ENCODE results near the gene IGLL1. TPM values are rescaled to one million over a fixed set of nuclear protein-coding genes. Genes with fewer than 3 reads are reported as not detected.
"Not testable (repeated sequence)": the region's sequence is repeated elsewhere in the genome, so short reads cannot be mapped to it uniquely, and the experiment has no call there.

The IGLL1 gene
- total RNA-seq, 3 donors from 2014 or later, result not detected

GRCh38 chr22:23562186-23562585, 17.9 kb downstream of the IGLL1 start:
- DNase-seq (no peak), ATAC-seq (no peak)
- Mint-ChIP-seq H3K4me1 (ENCODE audit: low read depth) (peaks cover 6% of the 10 kb centered on the region), H3K27me3 (ENCODE audit: low read depth) (peaks cover 30% of the 10 kb centered on the region), H3K36me3 (ENCODE audit: insufficient read depth) (no peaks in the 10 kb centered on the region), H3K9me3 (no peaks in the 10 kb centered on the region), H3K4me3 (no peak overlapping the region)

GRCh38 chr22:23561025-23561510, 19.0 kb downstream of the IGLL1 start:
- peaks cover 28% of the 10 kb centered on the region for H3K27me3 Mint-ChIP-seq (ENCODE audit: low read depth)
- H3K36me3 Mint-ChIP-seq (ENCODE audit: insufficient read depth); H3K4me1 Mint-ChIP-seq (ENCODE audit: low read depth); DNase-seq; H3K4me3 Mint-ChIP-seq; H3K9me3 Mint-ChIP-seq; ATAC-seq: not testable (repeated sequence)

- H3K4me1 Mint-ChIP-seq (ENCODE audit: low read depth); H3K36me3 Mint-ChIP-seq (ENCODE audit: insufficient read depth); ATAC-seq; H3K9me3 Mint-ChIP-seq; DNase-seq; H3K4me3 Mint-ChIP-seq: not testable (repeated sequence)
- peaks cover 27% of the 10 kb centered on the region for H3K27me3 Mint-ChIP-seq (ENCODE audit: low read depth)
Measured at GRCh38 chr22:23560215-23560614, 19.9 kb downstream of the IGLL1 start.

GRCh38 chr22:23557467-23557866, 22.6 kb downstream of the IGLL1 start:
- Mint-ChIP-seq H3K36me3 (ENCODE audit: insufficient read depth) (no peaks in the 10 kb centered on the region), H3K4me1 (ENCODE audit: low read depth) (no peaks in the 10 kb centered on the region), H3K9me3 (no peaks in the 10 kb centered on the region), H3K4me3 (no peak overlapping the region), H3K27me3 (ENCODE audit: low read depth) (peaks cover 17% of the 10 kb centered on the region)
- DNase-seq, result no peak
- ATAC-seq, result no peak

- Mint-ChIP-seq H3K4me1 (ENCODE audit: low read depth) (no peaks in the 10 kb centered on the region), H3K4me3 (no peak overlapping the region), H3K36me3 (ENCODE audit: insufficient read depth) (no peaks in the 10 kb centered on the region), H3K27me3 (ENCODE audit: low read depth) (peaks cover 14% of the 10 kb centered on the region), H3K9me3 (no peaks in the 10 kb centered on the region)
- no peak for DNase-seq
- ATAC-seq, result no peak
Measured at GRCh38 chr22:23557036-23557435, 23.1 kb downstream of the IGLL1 start.

DNA sequence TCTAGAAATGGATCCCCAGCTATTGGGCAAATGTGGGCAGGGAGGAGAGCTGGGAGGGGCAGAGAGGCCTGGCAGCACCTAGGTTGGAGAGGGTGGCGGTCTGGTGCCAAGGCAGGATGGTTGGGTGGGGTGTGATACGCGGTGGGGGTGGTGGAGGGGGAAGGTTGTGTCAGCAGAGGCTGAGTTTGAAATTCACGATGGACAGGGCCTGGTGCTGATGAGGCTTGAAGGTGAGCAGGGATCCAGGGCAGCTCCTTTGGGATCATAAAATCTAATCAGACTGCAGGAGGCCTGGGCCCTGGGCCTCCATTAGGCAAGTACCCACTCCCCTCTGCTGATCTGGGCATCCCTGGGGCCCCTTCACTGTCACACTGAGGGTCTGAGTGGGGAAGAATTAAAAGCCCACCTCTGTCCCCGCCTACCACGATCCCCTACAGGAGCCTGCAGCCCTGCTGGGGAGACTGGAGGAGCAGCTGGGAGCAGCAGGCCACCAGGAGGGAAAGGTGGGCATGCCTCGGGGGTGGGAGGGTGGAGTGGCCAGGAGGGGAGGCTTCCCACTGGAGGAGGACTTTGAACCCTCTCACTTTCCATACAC, 24.0 kb downstream of the IGLL1 start:
- Mint-ChIP-seq H3K27me3 (ENCODE audit: low read depth) (peaks cover 13% of the 10 kb centered on the region), H3K9me3 (no peaks in the 10 kb centered on the region), H3K4me1 (ENCODE audit: low read depth) (no peaks in the 10 kb centered on the region), H3K36me3 (ENCODE audit: insufficient read depth) (no peaks in the 10 kb centered on the region), H3K4me3 (no peak overlapping the region)
- DNase-seq, result no peak
- ATAC-seq, result no peak

DNA sequence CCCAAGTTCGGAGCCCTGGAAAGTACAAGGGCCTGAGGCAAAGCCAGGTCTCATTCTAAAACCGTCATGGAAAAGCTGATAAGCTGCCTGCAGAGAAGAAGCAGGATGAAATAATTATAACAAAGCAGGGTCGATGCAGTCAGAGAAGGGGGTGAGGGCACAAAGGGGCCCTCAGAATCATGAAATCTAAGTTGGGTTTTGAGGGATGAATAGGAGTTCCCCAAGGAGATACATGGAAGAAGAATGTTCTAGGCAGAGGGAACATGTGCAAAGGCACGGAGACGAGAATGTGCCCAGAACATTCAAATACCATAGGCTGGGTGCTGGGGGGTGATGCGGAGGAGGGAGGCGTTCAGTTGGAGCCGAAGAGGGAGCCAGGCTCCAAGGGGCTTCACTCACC, 25.0 kb downstream of the IGLL1 start:
- peaks cover 13% of the 10 kb centered on the region for H3K27me3 Mint-ChIP-seq (ENCODE audit: low read depth)
- DNase-seq (no peak), ATAC-seq (no peak)
- no peaks in the 10 kb centered on the region for H3K9me3 Mint-ChIP-seq
- no peaks in the 10 kb centered on the region for H3K4me1 Mint-ChIP-seq (ENCODE audit: low read depth)
- H3K4me3 Mint-ChIP-seq, result no peak overlapping the region
- no peaks in the 10 kb centered on the region for H3K36me3 Mint-ChIP-seq (ENCODE audit: insufficient read depth)

GRCh38 chr22:23553924-23554870, 25.9 kb downstream of the IGLL1 start:
- DNase-seq, result no peak
- peaks cover 13% of the 10 kb centered on the region for H3K27me3 Mint-ChIP-seq (ENCODE audit: low read depth)
- no peak for ATAC-seq
- H3K4me1 Mint-ChIP-seq (ENCODE audit: low read depth), result no peaks in the 10 kb centered on the region
- no peaks in the 10 kb centered on the region for H3K36me3 Mint-ChIP-seq (ENCODE audit: insufficient read depth)
- H3K4me3 Mint-ChIP-seq, result no peak overlapping the region
- no peaks in the 10 kb centered on the region for H3K9me3 Mint-ChIP-seq

- DNase-seq (no peak), ATAC-seq (no peak)
- H3K36me3 Mint-ChIP-seq (ENCODE audit: insufficient read depth), result no peaks in the 10 kb centered on the region
- no peaks in the 10 kb centered on the region for H3K4me1 Mint-ChIP-seq (ENCODE audit: low read depth)
- H3K4me3 Mint-ChIP-seq, result no peak overlapping the region
- H3K9me3 Mint-ChIP-seq, result no peaks in the 10 kb centered on the region
- H3K27me3 Mint-ChIP-seq (ENCODE audit: low read depth), result peaks cover 13% of the 10 kb centered on the region
Measured at GRCh38 chr22:23553438-23553837, 26.7 kb downstream of the IGLL1 start.

DNA sequence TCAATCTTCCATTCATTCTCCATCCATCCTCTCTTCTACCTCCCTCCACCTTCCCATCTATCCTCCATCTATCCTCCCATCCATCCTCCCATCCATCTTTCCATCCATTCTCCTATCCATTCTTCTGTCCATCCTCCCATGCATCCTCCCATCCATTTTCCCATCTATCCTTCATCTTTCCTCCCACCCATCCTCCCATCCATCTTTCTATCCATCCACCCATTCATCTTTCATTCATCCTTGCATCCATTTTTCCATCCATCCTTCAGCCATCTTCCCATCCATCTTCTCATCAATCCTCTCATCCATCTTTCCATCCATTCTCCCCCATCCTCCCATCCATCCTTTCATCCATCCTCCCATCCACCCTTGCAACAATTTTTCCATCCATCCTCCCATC, 27.5 kb downstream of the IGLL1 start:
- peaks cover 13% of the 10 kb centered on the region for H3K27me3 Mint-ChIP-seq (ENCODE audit: low read depth)
- H3K4me3 Mint-ChIP-seq, result no peak overlapping the region
- peaks cover 8% of the 10 kb centered on the region for H3K9me3 Mint-ChIP-seq
- H3K36me3 Mint-ChIP-seq (ENCODE audit: insufficient read depth), result no peaks in the 10 kb centered on the region
- ATAC-seq (no peak), DNase-seq (no peak)
- H3K4me1 Mint-ChIP-seq (ENCODE audit: low read depth), result no peaks in the 10 kb centered on the region

- Mint-ChIP-seq H3K4me1 (ENCODE audit: low read depth) (no peaks in the 10 kb centered on the region), H3K36me3 (ENCODE audit: insufficient read depth) (no peaks in the 10 kb centered on the region), H3K9me3 (peaks cover 12% of the 10 kb centered on the region), H3K4me3 (no peak overlapping the region), H3K27me3 (ENCODE audit: low read depth) (peaks cover 10% of the 10 kb centered on the region)
- ATAC-seq (no peak), DNase-seq (no peak)
Measured at GRCh38 chr22:23551385-23551784, 28.7 kb downstream of the IGLL1 start.

- Mint-ChIP-seq H3K4me3 (no peak overlapping the region), H3K4me1 (ENCODE audit: low read depth) (no peaks in the 10 kb centered on the region), H3K36me3 (ENCODE audit: insufficient read depth) (no peaks in the 10 kb centered on the region), H3K27me3 (ENCODE audit: low read depth) (peaks cover 4% of the 10 kb centered on the region), H3K9me3 (peaks cover 12% of the 10 kb centered on the region)
- DNase-seq (no peak), ATAC-seq (no peak)
Measured at GRCh38 chr22:23550049-23550650, 29.9 kb downstream of the IGLL1 start.

GRCh38 chr22:23549198-23549595, 30.9 kb downstream of the IGLL1 start:
- Mint-ChIP-seq H3K9me3 (peaks cover 12% of the 10 kb centered on the region), H3K4me1 (ENCODE audit: low read depth) (no peaks in the 10 kb centered on the region), H3K4me3 (no peak overlapping the region), H3K27me3 (ENCODE audit: low read depth) (no peaks in the 10 kb centered on the region), H3K36me3 (ENCODE audit: insufficient read depth) (no peaks in the 10 kb centered on the region)
- ATAC-seq (no peak), DNase-seq (no peak)

GRCh38 chr22:23548501-23549197, 31.4 kb downstream of the IGLL1 start:
- no peaks in the 10 kb centered on the region for H3K27me3 Mint-ChIP-seq (ENCODE audit: low read depth)
- peaks cover 12% of the 10 kb centered on the region for H3K9me3 Mint-ChIP-seq
- no peak for DNase-seq
- no peaks in the 10 kb centered on the region for H3K36me3 Mint-ChIP-seq (ENCODE audit: insufficient read depth)
- H3K4me3 Mint-ChIP-seq, result no peak overlapping the region
- no peaks in the 10 kb centered on the region for H3K4me1 Mint-ChIP-seq (ENCODE audit: low read depth)
- no peak for ATAC-seq

All from activated T-cell treated with anti-CD3 and anti-CD28 coated beads, Interleukin-2, amount 50 U/mL, for 4 hours (primary cell).